NCI-H2227 treated with DMSO at 0.1 percent for 48 hours (cell line): ENCODE results near the gene CHID1.

Experiments
- DNase-seq: peaks from one replicate; lab custom pipeline; 2025; lab: John Stamatoyannopoulos, UW

The CHID1 gene

DNA sequence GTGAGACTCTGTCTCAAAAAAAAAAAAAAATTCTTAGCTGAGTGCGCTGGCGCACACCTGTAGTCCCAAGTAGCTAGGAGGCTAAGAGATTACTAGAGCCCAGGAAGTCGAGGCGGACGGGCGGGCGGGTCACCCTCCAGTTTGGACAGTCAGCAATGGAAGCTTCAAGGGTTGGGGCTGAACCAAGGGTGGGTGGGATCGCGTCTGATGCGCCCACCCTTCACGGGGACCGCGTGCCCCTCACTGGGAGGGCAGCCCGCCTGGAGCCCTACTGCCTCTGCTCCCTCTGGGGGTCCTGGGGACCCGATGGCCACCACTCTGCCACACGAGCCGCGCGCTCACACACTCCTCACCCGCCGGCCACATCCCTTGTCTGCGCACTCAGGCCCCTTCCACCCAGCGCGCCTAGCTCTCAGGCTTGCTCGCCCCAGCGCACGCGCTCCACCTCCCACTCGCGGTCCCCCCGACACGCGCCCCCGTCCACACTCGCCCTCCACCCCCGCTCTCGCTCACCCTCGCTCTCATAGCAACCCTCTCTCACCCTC, 494 bp downstream of the CHID1 start:
- no peak for DNase-seq

DNA sequence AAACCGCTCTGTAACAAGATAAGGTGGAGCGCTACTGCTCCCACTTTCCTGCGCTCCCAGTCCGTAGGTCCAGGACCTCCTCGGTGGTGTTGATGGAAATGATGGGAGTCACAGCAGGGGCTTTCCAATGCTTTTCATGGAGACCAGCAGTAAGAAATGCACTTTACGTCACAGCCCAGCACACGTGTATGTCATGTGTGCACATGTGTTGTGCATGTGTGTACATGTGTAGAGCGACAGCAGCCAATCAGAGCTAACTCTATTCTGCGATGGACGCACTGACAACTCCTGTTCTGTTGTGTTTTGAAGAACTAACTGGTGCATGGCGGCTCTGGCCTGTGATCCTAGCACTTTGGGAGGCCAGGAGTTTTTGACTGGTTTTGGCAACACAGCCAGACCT, 1.2 kb downstream of the CHID1 start:
- DNase-seq = no peak

DNA sequence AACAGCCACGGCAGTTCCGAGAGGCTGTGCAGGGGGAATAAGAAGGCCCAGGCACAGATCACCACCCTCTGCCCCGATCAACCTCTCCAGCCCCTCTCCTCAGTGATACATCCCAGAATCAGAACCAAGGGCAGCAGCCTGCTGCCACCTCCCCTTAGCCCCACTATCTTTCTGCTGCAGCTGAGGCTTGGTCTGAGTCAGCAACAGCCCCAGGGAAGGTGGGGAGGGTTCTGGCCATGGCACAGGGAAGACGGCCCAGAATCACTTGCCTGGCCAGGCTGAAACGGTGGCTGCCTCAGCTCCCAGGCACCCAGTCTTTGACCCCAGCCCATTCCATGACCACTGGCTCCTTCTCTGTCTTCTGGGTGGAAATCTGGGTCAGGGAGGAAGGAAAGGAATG, 2.3 kb downstream of the CHID1 start:
- DNase-seq = no peak

DNA sequence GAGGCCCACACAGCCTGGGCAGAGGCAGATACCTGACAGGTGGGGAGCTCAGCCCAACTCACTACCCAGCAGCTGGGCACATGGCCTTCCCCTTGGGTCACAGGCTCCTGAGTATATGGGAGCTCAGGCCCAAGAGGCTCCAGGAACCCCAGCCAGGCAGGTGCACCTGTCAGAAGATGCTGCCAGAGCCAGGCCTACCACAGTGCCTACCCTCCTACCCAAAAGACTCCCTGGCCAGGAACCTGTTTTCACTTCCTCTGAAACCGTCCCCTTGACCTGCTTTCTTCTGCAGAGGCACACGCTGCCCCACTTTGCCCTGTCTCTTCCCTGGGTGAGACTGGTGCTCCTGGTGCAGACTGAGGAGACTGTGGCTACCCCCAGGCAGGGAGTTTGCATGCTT, 2.9 kb downstream of the CHID1 start:
- DNase-seq = no peak

DNA sequence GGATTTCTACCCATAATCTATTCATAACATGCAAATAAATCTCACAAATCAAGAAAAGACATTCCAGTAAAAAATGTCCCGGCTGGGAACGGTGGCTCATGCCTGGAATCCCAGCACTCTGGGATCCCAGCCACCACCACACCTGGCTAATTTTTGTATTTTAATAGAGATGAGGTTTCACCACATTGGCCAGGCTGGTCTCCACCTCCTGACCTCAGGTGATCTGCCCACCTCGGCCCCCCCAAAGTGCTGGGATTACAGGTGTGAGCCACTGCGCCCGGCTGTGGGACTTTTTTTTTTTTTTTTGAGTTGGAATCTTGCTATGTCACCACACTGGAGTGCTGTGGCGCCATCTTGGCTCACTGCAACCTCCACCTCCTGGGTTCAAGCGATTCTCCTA, 4.7 kb downstream of the CHID1 start:
- DNase-seq = no peak

DNA sequence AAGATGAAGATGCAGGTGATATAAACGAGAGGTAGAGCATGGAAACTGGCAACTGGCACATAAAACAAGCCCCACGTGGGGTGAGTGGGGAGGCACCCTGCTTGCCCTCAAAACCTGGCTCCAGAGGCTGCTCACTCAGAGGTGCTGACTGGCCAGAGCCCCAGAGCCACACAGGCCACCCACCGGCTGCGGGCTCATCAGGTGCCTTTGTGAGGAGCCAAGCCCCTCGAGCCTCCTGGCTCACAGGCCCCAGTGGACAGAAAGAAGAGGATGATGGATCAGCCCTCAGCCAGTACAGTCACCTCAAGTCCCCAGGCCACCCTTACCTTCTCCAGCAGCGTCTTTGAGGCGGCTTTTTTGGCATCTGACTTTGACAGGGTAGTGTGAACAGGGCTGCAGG, 6.2 kb downstream of the CHID1 start:
- DNase-seq = no peak

DNA sequence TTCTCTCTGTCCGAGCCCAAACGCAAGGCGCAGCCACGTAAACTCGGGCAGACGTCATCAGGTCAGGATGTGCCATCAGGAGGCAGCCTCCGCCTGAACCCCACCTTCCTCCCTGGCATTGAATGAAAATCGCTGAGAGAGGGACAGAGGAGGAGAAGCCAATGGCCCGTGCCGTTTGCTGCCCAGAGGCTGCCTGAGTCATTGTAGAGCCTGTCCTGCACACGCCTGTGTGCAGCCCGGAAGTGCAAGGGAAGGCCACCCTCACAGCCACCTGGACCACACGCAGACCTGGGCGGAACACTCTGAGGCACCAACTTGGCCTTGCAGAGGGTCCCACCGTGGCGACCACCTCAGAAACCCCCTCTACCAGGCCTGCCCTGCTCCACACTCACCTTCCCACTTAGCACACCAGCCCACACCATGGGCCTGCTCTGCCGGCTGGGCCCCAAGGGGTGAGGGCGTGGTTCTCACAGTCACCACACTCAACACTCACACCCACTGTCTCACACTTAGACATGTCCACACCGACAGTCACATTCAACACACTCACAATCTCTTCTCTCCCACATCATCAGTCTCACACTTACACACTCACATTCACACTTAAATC, 9.1 kb downstream of the CHID1 start:
- no peak for DNase-seq

DNA sequence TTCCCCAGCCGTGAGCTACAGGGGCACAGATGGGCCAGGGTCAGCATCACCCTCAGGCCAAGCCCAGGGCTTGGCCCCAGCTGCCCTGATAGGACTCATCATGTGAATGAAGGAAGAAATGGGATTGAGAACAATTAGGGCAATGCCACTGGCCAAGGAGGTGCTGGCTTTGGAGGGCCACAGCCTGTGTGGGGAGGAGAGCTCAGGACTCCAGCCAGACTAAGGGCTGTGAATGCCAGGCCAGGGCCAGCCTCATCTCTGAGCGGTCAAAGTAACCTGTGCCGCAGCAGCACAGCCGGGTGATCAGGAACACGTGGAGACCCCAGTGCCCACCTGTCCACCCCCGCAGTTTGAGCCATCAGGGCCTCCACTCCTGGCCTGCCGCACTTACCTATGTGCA, 10.1 kb downstream of the CHID1 start:
- DNase-seq = no peak

DNA sequence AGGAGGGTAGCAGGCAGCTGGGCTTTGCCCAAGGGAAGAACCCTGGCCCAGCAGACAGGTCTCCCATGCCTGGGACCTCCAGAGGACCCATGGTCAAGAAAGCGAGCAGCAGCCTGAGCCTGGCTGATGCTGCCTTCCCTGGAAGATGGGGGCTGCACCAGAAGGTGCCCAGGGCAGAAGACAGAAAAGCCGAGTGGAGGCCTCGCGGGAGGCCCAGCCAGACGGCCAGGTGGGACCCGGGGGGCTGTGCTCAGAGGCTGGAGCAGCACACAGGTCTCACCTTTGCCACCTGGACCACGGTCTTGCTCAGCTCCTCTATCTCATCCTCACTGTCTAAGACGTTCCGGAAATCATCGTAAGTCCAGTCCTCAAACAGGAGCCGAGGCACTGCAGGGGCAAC, 10.9 kb downstream of the CHID1 start:
- DNase-seq = no peak

DNA sequence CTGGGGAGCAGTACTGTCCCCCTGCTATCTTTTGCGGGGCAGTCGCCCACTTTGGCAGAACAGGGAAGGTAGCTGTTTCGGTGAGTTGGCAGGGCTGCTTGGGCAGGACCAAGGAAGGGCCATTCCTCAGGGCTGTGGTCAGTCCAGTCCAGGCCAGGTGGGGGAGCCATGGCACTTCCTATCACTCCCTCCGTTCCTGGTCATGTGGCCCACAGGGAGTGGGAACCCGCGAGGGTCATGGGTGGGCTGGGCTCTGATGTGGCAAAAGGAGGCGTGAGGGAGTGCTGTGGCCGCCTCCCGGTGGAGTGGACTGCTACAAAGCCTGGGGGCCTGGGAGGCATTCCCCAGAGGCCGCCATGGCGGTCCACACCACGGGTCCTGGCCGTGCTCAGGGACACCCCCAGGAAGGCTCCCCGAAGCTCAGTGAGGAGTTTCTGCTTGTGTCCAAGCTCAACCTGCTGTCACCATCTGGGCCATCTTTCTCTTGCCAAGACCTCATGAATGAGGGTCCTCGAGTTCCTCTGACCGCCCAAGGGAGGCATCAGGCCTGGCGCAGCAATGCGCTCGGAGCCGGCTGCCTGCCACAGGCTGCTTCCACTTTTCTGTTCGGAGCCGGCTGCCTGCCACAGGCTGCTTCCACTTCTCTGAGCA, 11.9 kb downstream of the CHID1 start:
- DNase-seq = no peak

DNA sequence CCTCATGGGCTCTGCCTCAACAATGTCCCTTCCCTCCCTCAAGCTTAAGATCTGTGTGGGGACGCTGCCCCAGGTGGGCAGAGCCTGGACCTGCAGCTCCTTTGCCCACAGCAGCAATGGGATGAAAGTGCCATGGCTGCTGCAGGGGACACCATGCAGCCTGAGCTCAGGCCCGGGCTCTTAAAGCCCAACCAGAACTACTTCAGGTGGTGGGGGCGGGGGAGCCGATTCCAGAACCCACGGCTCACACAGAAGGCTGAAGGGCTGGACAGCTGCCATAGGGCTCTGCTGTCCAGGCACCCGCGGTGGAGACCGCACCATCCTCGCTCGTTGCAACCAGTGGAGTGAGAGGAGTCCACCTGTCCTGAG, 12.5 kb downstream of the CHID1 start:
- DNase-seq = peak; percentile 31

DNA sequence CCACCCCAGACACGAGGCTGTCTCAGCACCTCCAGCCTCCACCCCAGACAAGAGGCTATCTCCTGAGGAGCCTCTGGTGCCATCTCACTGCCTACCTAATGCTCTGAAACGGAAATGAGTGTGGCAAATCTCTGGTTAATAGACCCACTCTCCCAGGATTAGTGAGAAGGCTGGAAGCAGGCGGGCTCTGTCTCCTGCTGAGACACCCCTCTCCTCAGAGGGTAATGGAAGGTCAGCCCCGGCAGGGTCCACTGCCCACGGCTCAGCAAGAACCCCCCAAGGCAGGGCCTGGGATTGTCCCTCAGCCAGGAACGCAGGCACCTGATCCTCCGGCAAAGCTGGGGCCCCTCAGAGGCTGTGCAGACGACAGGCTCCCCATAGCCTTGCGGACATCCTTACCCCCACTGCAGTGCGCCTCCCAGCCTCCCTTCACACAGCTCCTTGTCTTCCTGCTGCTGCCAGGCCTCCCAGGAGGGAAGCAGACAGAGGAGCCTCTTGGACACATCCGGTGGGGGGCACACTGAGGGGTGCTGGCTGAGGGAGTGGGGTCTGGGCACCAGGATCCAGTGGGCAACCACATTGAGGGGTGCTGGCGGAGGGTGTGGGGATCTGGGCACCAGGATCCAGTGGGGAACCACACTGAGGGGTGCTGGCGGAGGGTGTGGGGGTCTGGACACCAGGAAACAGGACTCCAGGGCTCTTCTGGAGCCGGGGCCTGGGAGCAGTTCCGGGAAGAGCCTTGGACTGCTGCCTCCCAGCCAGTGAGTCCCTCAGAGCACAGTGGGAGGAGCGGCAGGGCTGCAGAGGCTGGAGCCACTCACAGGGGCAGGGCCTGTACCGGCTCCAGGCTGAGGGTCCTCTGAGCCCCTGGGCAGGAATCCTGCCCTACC, 13.1 kb downstream of the CHID1 start:
- no peak for DNase-seq

DNA sequence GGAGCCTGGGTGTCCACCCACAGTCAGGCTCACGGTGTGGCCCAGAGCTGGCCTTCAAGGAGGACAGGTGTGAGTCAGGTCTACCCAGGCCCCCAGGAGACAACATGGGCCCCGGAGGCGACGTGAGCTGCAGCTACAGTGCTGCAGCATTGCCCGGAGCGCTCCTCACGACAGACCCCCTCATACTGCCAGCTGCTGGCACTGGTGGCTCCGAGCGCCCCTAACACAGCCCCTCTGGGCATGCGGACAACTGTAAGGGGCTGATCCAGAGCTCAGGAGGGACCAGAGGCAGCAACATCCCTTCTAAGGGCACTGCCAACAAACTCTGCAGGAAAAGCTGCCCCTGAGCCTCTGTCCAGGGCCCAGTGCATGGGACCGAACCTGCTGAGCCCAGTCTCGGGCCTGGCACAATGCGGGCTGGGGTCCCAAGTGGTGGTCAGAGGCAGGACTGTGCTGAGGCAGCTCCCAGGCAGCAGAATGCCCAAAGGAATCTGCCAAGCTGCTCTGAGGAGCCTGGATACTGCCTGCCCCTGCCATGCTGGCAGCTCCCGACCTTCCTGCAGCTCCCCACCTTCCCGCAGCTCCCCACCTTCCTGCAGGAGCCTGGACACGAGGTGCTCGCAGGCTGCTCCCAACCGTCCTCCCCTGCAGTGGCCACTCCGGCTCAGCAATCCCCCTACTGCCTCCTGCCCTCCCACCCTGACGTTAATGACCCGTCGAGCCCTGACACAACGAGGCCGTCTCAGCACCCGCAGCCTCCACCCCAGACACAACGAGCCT, 15.1 kb downstream of the CHID1 start:
- DNase-seq = no peak

DNA sequence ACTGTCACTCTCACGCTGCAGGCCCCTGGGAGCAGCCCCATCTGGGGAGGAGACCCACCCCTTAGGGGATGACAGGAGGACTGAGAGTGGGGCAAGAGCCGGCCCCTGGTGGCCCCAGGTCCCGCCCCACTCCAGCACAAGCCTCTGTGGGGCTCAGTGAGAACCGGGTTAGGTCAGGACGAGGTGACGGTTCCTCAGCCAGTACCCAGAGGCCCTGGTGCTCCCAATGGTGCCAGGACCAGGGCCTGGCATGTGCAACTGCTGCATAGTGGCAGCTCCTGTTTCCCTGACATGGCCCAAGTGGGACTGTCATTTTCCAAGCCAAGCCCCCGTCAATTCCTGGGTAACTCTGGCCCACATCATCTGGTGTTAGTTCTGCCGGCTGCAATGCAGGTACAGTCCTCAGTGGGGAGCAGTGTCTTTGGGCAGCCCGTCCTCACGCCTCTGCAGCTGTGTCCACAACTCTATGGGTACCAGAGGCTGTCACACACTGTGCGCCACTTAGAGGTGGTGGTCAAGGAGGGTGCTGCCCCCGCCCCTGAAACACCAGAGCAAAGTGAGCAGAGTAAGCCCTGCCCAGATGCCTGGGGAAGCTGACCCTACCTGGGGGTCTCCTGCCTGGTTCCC, 15.9 kb downstream of the CHID1 start:
- no peak for DNase-seq

DNA sequence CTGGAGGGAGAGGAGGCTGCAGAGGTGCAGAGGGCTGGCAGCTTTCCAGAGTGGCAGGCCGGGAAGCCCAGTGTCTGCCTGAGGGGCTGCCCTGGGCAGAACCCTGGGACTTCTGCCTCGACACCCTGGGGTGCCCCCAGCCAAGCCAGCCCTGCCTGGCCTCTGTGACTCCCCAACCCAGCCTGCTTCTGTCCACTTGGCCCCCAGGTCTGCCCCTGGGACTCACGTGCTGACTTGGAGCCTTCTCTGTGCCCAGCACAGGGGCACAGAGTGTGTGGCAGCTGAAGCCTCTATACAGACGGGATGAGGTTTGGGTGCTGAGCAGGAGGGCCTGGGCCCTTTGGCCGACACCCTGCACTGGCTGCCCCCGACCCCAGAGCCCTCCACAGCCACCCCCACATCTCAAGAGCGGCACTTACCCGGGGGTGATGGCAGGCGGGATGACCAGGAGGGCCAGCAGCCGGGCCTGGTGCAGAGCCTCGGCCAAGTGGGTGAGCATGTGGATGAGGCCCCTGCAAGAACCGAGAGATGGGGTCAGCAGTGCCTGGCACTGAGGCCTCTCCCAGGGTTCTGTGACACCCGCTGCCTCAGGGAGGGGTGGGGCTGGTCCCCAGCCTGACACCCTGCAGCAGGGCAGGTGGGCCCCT, 17.5 kb downstream of the CHID1 start:
- no peak for DNase-seq

DNA sequence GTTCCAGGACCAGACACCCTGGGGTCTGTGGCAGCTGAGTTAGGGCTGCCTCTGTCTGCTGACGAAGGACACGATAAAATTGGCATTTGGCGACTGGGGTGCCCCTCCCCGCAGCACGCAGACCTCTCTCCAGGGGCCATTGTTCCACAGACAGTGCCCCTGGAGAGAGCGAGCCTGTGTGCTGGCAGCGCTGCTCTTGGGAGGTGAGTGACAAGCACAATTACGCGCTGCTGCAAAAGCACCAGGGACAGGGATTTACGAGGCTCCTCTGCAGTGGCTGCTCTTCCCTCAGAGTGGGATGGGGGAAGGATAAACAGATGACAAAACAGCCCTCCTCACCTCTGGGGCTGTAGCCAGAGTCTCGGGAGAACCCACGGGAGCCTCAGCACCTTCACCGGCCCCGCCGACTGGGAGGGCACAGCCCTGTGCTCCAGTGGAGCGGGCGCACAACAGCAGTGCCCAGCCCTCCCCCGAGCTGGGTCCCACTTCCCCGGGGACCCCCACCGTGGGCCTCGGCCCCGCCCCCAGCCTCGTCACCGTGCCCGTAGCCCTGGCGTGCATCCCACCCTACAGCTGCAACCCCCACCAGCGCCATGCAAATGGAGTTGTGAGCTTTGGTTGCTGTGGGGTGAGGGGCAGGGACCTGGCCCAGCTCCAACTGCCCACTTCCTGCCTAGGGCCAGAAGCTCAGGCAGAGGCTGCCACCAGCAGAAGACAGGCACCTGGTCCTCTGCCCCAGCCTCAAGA, 19.6 kb downstream of the CHID1 start:
- peak; percentile 75 for DNase-seq

DNA sequence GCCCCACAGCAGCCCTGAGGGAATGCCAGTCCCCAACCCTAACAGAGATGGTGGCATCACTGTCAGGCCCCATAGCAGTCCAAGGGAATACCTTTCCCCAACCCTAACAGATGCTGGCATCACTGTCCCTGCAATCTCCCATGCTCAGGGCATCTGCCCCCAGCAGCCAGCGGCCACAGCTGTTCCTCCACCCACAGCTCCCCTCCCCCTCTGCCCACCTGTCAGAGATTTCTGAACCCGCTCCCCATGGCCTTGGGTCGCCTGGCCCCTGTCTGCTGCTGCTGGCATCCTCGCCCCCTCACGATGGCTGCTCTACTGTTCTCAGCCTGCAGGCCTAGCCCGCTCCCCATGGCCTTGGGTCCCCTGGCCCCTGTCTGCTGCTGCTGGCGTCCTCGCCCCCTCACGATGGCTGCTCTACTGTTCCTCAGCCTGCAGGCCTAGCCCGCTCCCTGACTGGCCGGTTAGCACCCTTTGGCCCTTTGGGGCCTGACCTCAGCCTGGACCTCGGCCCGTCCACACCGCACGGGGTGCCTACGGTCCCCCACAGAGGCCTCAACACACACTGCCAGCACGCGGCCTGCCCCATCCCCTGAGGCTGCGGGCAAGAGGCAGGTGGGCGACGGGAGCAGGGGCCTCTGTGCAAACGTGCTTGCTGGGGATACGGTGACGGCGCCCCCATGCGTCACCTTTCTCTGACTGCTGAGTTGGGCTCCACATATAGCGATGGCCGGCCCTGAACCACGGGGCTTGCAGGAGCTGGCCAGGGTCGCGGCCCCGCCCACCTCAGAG, 20.7 kb downstream of the CHID1 start:
- no peak for DNase-seq

DNA sequence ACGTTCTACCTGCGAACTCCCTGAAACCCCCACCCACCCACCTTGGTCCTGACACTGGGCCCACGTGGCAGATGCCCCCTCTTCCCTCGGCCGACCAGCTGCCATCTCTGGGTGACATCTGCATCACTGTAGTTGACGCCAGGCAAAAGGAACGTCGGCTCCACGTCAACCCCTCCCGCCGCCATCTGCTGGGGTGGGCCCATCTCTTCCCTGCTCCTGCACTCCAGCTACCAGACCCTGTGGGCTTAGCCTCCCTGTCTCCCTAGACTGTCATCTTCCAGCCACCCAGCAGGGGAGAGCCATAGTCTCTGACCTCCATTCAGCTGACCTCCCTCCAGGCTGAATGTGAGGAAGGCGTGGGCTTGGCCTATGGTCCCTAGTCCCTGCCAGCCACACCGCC, 21.4 kb downstream of the CHID1 start:
- DNase-seq = no peak

DNA sequence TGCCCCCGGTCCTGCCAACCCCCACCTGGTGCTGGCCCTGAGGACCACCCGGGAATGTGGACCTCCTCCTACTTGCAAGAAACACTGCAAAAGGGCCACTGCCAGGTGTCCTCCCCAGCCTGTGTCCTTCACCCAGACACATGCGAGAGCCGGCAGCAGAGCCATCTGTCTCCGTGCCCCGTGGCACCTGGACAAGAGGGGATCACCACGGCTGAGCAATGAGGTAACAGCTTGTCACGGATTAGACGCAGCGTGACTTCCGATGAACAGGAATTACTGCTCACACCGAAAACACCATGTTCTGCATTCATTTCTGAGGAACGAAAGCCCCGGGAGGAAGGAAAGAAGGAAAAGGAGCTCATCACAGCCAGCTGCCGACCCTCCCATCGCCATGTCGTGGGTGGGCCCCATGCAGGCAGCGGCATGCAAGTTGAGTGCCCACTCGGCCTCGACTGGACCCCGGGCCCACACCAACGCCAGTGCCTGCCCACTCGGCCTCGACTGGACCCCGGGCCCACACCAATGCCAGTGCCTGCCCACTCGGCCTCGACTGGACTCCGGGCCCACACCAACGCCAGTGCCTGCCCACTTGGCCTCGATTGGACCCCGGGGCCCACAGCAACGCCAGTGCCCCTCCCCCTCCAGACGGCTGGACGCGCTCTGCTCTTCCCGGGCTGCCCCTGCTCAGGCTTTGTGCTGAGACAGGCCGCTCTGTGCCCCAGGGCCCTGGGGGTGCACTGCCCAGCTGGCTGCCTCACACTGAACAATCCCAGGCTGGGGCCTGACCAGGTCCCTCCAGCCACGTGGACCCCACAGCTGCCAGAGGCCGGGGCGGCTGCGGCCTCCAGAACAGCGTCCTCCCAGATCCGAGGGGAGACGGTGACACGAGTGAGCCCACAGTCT, 22.0 kb downstream of the CHID1 start:
- no peak for DNase-seq
